GM18498 (cell line): ENCODE results near the gene PLXNB3.
"Not testable (repeated sequence)": the region's sequence is repeated elsewhere in the genome, so short reads cannot be mapped to it uniquely, and the experiment has no call there.

Experiments
- ATAC-seq: cut with Tn5 transposase; IDR thresholded peaks from one replicate; pipeline ENCODE4 v1.9.1; 2021; ENCODE audit warnings: mild to moderate bottlenecking, moderate library complexity; ENCODE audit not compliant: unreplicated experiment

Gene PLXNB3

GRCh38 chrX:153763989-153764755 is at the start of gene PLXNB3:
Gene PLXNB3 (plus strand): TSS chrX:153764249. CDS start chrX:153765536, 1,287 bp downstream.
- ATAC-seq, result no peak

DNA sequence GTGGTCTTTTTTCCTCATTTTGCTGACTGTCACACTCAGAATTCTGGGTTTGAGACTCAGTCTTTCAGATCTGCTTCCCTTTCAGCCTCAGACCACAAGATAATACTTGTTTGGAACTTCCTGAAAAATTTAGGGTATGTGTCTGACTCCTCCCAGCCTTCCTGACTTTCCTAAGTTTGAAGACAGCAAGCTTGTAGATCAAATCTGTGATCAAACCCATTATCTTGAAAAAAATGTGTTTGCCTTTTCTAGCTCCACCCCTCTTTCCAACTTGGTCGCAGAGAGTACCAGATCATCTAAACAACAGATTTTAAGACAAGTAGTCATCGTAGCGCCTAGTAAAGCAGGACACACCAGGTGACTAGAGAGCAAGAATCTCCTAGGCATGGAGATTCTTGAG is 49.8 kb upstream of the PLXNB3 start:
- no peak for ATAC-seq

GRCh38 chrX:153717445-153717844 is 46.6 kb upstream of the PLXNB3 start:
- ATAC-seq, result no peak

- no peak for ATAC-seq
Observed at GRCh38 chrX:153719238-153719637, 44.8 kb upstream of the PLXNB3 start.

- no peak for ATAC-seq
Observed at GRCh38 chrX:153719701-153720100, 44.3 kb upstream of the PLXNB3 start.

- ATAC-seq, result no peak
Observed at GRCh38 chrX:153722704-153723350, 41.2 kb upstream of the PLXNB3 start.

GRCh38 chrX:153723351-153724251 is 40.4 kb upstream of the PLXNB3 start:
- ATAC-seq, result peak; percentile 34

GRCh38 chrX:153724252-153725038 is 39.6 kb upstream of the PLXNB3 start, which contains the start of the genes ABCD1 and BCAP31:
Gene ABCD1 (plus strand): TSS chrX:153724856. CDS start chrX:153725267, 411 bp downstream.
Gene BCAP31 (minus strand): TSS chrX:153724387. CDS start chrX:153723244, 1,143 bp downstream.
- peak; percentile 68 for ATAC-seq

DNA sequence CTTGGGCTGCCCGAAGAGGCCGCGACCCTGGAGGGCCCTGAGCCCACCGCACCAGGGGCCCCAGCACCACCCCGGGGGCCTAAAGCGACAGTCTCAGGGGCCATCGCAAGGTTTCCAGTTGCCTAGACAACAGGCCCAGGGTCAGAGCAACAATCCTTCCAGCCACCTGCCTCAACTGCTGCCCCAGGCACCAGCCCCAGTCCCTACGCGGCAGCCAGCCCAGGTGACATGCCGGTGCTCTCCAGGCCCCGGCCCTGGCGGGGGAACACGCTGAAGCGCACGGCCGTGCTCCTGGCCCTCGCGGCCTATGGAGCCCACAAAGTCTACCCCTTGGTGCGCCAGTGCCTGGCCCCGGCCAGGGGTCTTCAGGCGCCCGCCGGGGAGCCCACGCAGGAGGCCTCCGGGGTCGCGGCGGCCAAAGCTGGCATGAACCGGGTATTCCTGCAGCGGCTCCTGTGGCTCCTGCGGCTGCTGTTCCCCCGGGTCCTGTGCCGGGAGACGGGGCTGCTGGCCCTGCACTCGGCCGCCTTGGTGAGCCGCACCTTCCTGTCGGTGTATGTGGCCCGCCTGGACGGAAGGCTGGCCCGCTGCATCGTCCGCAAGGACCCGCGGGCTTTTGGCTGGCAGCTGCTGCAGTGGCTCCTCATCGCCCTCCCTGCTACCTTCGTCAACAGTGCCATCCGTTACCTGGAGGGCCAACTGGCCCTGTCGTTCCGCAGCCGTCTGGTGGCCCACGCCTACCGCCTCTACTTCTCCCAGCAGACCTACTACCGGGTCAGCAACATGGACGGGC is 38.8 kb upstream of the PLXNB3 start:
- no peak for ATAC-seq

- no peak for ATAC-seq
Observed at GRCh38 chrX:153725832-153726285, 38.2 kb upstream of the PLXNB3 start.

DNA sequence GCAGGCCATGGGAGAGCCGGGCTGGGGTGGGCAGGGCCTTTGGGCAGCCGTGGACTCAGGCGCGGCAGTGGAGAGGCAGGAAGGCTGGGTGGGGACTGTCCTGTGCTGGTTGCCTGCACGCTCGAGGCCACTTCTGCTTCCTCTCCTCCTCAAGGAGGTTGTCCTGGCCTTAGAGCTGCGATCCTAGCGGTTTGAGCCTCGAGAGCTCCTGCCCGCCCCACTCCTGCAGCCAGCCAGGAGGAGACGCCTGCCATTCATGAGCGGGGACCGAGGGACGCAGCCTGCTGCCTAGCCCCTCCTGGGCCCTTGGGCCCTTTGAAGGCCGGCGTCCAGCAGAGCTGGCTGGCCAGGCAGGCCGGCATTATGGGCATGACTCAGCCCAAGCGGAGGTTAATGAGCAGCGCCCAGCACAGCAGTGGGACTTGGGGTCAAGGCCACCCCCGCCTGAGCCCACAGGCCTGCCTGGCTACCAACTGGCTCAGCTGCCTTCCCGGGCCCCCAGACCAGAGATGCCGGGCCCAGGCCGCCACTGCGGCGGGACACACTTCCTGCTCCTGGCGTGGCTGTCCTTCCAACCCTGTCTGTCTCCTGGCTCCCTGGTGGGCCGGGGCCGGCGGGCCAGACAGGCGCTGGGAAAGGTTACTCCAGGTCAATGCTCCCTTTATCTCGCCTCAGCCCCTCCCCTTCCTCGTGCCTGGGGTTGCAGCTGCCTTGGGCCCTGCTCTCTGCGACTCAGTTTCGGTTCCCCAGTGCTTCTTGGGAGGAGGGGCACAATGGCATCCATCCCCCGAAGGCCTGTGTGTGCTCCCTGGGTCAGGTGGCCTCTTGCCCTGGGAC is 37.5 kb upstream of the PLXNB3 start:
- ATAC-seq, result peak; percentile 42

DNA sequence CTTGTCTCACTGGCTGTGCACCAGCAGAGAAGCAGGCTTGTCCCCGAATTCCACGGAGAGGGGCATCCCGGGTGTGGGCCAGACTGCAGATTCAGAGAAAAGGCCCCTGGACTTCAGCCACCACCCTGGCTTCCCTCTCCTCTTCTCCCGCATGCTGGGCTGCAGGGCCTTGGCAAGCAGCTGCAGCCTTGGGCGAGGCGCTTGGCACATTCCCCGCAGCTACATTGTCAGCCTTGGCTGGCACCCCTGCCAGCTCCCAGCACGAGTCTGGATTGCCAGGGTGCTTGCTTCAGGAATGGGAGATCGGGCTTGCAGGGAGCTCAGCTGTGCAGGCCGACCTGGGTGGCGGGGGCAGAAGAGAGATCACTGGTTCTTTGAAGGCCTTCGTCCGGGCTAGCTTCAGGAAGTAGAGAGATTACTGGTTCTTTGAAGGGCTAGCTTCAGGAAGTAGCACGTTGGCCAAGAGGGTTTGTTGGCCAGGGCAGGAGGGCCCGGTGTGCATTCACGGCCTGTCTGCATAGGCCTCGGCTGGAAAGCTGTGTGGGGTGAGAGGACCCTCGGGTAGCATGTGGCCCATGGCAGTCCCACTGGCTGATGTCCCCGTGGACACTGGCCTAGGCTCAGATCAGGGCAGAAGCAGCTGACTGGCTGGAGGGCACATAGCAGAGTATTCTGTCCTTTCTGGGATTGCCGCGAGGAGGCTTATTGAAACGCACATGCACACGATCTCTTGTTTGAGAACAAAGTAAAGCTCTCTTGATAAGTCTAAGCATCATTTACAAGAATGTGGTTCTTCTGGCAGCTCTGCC is 36.7 kb upstream of the PLXNB3 start:
- ATAC-seq, result no peak

DNA sequence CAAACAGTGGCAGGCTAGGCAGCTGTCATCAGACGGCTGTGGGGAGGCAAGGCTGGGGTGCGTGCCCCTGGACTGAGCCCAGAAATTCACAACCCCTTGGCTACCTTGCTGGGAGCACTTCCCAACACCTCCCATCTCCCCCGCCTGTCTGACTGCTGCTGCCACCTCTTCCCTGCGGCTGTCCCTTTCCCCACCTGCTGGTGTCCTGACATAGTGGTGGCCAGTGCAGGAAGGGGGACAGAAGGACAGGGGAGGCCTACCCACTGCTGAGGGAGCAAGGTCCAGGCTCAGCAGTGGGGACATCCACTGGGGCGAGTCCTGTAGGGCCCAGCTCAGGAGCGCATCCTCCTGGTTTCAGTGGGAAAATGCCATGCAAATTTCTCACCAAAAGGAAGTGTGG is 36.0 kb upstream of the PLXNB3 start:
- no peak for ATAC-seq

GRCh38 chrX:153728951-153729631 is 35.0 kb upstream of the PLXNB3 start:
- ATAC-seq, result no peak

DNA sequence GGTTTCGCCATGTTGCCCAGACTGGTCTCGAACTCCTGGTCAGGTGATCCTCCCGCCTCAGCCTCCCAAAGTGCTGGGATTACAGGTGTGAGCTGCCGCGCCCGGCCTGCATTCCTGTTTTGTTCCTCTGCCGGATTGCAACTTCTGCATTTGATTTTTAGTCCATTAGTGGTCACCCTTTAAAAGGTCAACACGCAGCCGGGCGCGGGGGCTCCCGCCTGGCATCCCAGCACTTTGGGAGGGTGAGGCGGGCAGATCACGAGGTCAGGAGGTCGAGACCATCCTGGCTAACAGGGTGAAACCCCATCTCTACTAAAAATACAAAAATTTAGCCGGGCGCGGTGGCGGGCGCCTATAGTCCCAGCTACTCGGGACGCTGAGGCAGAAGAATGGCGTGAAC is 33.9 kb upstream of the PLXNB3 start:
- not testable (repeated sequence) for ATAC-seq

GRCh38 chrX:153731117-153731844 is 32.8 kb upstream of the PLXNB3 start:
- ATAC-seq, result no peak

DNA sequence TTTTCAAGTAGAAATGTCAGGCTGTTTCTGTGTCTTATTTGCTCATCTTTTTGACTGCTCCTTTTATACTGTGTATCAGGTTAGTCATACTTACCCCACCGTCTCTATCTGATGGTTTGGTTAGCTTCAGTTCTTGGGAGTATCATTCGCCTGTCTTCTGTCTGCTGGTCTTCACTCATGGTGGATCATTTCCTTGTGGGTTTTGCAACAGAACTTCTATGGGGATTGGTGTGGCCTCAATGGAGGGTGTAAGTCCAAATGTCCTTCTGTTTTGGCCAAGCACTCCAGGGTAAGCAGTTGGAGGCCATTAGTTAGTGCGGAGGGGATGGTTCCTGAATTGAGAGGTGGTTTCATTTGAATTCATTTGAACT is 32.2 kb upstream of the PLXNB3 start:
- no peak for ATAC-seq
